RWPE1 (cell line): ENCODE data around the gene HEY2.

Source experiments
- CTCF ChIA-PET: fragments of 350-600 bp; sonication (Branson Sonifier 250); formaldehyde crosslinking; extraction: SDS; loops from one replicate; lab custom pipeline; 2021; lab: Yijun Ruan, JAX
- POLR2A ChIA-PET: fragments of 400-600 bp; formaldehyde crosslinking; extraction: SDS; loops from one replicate; lab custom pipeline; 2020; ENCODE audit warnings: antibody characterized with exemption; ENCODE audit not compliant: low non-redundant PET; lab: Yijun Ruan, JAX
- DNase-seq: peaks from one replicate; pipeline ENCODE4 v3.0.0; 2012; ENCODE audit warnings: low spot score
- H3K27ac ChIP-seq: fragments of 450-650 bp; 2 replicates; pipeline ENCODE4 v1.5.1; 2017
- CTCF ChIP-seq: fragments of 450-650 bp; conservative IDR thresholded peaks from 2 replicates; pipeline ENCODE4 v1.5.1; 2017; ENCODE audit warnings: low read depth, mild to moderate bottlenecking

Gene HEY2

GRCh38 chr6:125806813-125807212 is 57.4 kb downstream of the HEY2 start:
- ChIA-PET CTCF (no interaction called here), POLR2A (no interaction called here)
- no peak overlapping the region for H3K27ac ChIP-seq
- no peak for TF ChIP-seq CTCF
- no peak for DNase-seq

GRCh38 chr6:125807293-125807692 is 57.9 kb downstream of the HEY2 start:
- POLR2A ChIA-PET, result no interaction called here
- no peak overlapping the region for H3K27ac ChIP-seq
- no peak for TF ChIP-seq CTCF
- DNase-seq, result no peak
- CTCF ChIA-PET, result no interaction called here

GRCh38 chr6:125808060-125808459 is 58.6 kb downstream of the HEY2 start:
- H3K27ac ChIP-seq, result no peak overlapping the region
- CTCF ChIA-PET, result no interaction called here
- POLR2A ChIA-PET, result no interaction called here
- TF ChIP-seq CTCF, result no peak
- DNase-seq, result no peak

- no peak for DNase-seq
- POLR2A ChIA-PET, result no interaction called here
- H3K27ac ChIP-seq, result no peak overlapping the region
- CTCF ChIA-PET, result no interaction called here
- TF ChIP-seq CTCF, result no peak
These were observed 59.2 kb downstream of the HEY2 start for GRCh38 chr6:125808591-125808990.

GRCh38 chr6:125809570-125810170 is 60.2 kb downstream of the HEY2 start:
- DNase-seq, result no peak
- ChIA-PET CTCF (no interaction called here), POLR2A (no interaction called here)
- H3K27ac ChIP-seq, result no peak overlapping the region
- TF ChIP-seq CTCF, result no peak

GRCh38 chr6:125810445-125810844 is 61.0 kb downstream of the HEY2 start:
- TF ChIP-seq CTCF, result no peak
- CTCF ChIA-PET, result interaction anchor here (0.5 kb wide), 1 partner anchor 30 kb away, joined by 3 read pairs; no protein-coding TSS in a partner anchor
- no peak for DNase-seq
- H3K27ac ChIP-seq, result no peak overlapping the region
- POLR2A ChIA-PET, result no interaction called here
